DND-41 (cell line): Measurements from ENCODE around the gene DCC.

Source experiments
- ATAC-seq: fragments of 200-7000 bp; cut with Tn5 transposase; 3 replicates; pipeline ENCODE4 v1.9.1; 2021; ENCODE audit warnings: low read depth; ENCODE audit not compliant: insufficient read depth
- DNase-seq: peaks from one replicate; pipeline ENCODE4 v3.0.0-alpha.2; 2020
- H2AFZ ChIP-seq: 2 replicates; pipeline ENCODE4 v1.6.0; 2012; ENCODE audit warnings: low read depth, low read length
- H3K27ac ChIP-seq: 2 replicates; pipeline ENCODE4 v1.5.1; 2012; ENCODE audit warnings: low read length, inconsistent platforms
- H3K27me3 ChIP-seq: fragments of 200-600 bp; sonication (generic); 2 replicates; pipeline ENCODE4 v1.6.0; 2012; ENCODE audit warnings: low read length, mild to moderate bottlenecking, inconsistent platforms; ENCODE audit not compliant: insufficient read depth, poor library complexity
- H3K36me3 ChIP-seq: 2 replicates; pipeline ENCODE4 v1.5.1; 2012; ENCODE audit warnings: low read length, inconsistent platforms; ENCODE audit not compliant: insufficient read depth
- H3K4me1 ChIP-seq: 2 replicates; pipeline ENCODE4 v1.5.1; 2012; ENCODE audit warnings: mild to moderate bottlenecking, low read length; ENCODE audit not compliant: insufficient read depth
- H3K4me2 ChIP-seq: 2 replicates; pipeline ENCODE4 v1.6.0; 2012; ENCODE audit warnings: mild to moderate bottlenecking, moderate library complexity, low read length, inconsistent platforms; ENCODE audit not compliant: insufficient read depth
- H3K4me3 ChIP-seq, 2 experiments: fragments of 200-600 bp in 1 of 2; shearing (Covaris generic) in 1 of 2; 2 replicates each; pipeline ENCODE4 v1.5.1; 2012 to 2016; ENCODE audit warnings: inconsistent platforms in 2 of 2, low read length in 2 of 2, mild to moderate bottlenecking in 2 of 2, low read depth in 1 of 2, moderate library complexity in 1 of 2
- H3K79me2 ChIP-seq: 2 replicates; pipeline ENCODE4 v1.6.0; 2012; ENCODE audit warnings: low read length, inconsistent platforms; ENCODE audit not compliant: insufficient read depth
- H3K9ac ChIP-seq: 2 replicates; pipeline ENCODE4 v1.6.0; 2012; ENCODE audit warnings: low read depth, mild to moderate bottlenecking, inconsistent platforms, low read length, moderate library complexity
- H3K9me3 ChIP-seq: 2 replicates; pipeline ENCODE4 v1.5.1; 2012; ENCODE audit warnings: low read length, moderate library complexity, mild to moderate bottlenecking, inconsistent platforms; ENCODE audit not compliant: insufficient read depth, severe bottlenecking
- H4K20me1 ChIP-seq: 2 replicates; pipeline ENCODE4 v1.6.0; 2012; ENCODE audit warnings: low read length; ENCODE audit not compliant: insufficient read depth
- EZH2 ChIP-seq: IDR thresholded peaks from 3 replicates; pipeline ENCODE4 v1.6.1; 2012; ENCODE audit warnings: borderline replicate concordance, low read depth, mild to moderate bottlenecking, moderate library complexity, low read length, inconsistent platforms; ENCODE audit not compliant: severe bottlenecking
- TF ChIP-seq, protein P1 (sequence below): IDR thresholded peaks from 2 replicates; pipeline ENCODE4 v1.5.1; 2012; ENCODE audit warnings: borderline replicate concordance, low read length, moderate library complexity, mild to moderate bottlenecking; ENCODE audit not compliant: poor library complexity, severe bottlenecking; ENCODE audit errors: extremely low read depth

DCC gene

GRCh38 chr18:52401236-52401635 lies 61.2 kb downstream of the DCC start:
- TF ChIP-seq, protein P1, sequence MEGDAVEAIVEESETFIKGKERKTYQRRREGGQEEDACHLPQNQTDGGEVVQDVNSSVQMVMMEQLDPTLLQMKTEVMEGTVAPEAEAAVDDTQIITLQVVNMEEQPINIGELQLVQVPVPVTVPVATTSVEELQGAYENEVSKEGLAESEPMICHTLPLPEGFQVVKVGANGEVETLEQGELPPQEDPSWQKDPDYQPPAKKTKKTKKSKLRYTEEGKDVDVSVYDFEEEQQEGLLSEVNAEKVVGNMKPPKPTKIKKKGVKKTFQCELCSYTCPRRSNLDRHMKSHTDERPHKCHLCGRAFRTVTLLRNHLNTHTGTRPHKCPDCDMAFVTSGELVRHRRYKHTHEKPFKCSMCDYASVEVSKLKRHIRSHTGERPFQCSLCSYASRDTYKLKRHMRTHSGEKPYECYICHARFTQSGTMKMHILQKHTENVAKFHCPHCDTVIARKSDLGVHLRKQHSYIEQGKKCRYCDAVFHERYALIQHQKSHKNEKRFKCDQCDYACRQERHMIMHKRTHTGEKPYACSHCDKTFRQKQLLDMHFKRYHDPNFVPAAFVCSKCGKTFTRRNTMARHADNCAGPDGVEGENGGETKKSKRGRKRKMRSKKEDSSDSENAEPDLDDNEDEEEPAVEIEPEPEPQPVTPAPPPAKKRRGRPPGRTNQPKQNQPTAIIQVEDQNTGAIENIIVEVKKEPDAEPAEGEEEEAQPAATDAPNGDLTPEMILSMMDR: no peak
- TF ChIP-seq EZH2: no peak
- no peak overlapping the region for H3K4me2 ChIP-seq
- no peaks in the 10 kb centered on the region for H3K36me3 ChIP-seq

DNA sequence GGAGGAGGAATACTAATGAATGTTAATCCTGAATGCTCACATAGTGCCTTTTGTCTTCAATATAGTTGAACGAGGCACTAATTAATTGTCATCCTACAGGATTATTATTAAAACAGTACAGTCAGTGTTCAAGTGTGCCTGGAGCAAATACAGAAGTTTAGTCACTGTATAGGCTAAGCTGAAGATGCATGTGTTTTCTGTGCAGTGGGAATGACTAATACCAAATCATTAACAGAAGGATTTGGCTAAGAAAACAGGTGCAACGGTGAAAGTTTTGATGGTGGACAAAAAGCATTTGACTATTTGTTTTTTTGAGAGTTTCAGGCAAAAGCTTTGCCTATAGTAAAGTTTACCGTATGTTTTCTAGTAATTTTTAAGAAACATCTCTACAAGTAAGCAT lies 62.8 kb downstream of the DCC start:
- H4K20me1 ChIP-seq: no peaks in the 10 kb centered on the region
- no peak overlapping the region for H3K27ac ChIP-seq
- no peak overlapping the region for H3K4me2 ChIP-seq
- no peaks in the 10 kb centered on the region for H3K9me3 ChIP-seq
- no peaks in the 10 kb centered on the region for H3K79me2 ChIP-seq
- no peak overlapping the region for H3K4me3 ChIP-seq
- H2AFZ ChIP-seq: no peak overlapping the region
- TF ChIP-seq, protein P1: no peak
- TF ChIP-seq EZH2: no peak
- H3K36me3 ChIP-seq: no peaks in the 10 kb centered on the region
- no peak overlapping the region for H3K9ac ChIP-seq
- DNase-seq (no peak), ATAC-seq (no peak)
- H3K4me1 ChIP-seq: no peaks in the 10 kb centered on the region
- no peaks in the 10 kb centered on the region for H3K27me3 ChIP-seq

More at GRCh38 chr18:52401236-52401635, 61.2 kb downstream of the DCC start:
- Histone ChIP-seq H2AFZ (no peak overlapping the region), H3K27ac (no peak overlapping the region), H3K9me3 (no peaks in the 10 kb centered on the region), H3K4me3 (no peak overlapping the region), H4K20me1 (no peaks in the 10 kb centered on the region), H3K4me1 (no peaks in the 10 kb centered on the region), H3K79me2 (no peaks in the 10 kb centered on the region), H3K27me3 (no peaks in the 10 kb centered on the region), H3K9ac (no peak overlapping the region)
- DNase-seq (no peak), ATAC-seq (no peak)

DNA sequence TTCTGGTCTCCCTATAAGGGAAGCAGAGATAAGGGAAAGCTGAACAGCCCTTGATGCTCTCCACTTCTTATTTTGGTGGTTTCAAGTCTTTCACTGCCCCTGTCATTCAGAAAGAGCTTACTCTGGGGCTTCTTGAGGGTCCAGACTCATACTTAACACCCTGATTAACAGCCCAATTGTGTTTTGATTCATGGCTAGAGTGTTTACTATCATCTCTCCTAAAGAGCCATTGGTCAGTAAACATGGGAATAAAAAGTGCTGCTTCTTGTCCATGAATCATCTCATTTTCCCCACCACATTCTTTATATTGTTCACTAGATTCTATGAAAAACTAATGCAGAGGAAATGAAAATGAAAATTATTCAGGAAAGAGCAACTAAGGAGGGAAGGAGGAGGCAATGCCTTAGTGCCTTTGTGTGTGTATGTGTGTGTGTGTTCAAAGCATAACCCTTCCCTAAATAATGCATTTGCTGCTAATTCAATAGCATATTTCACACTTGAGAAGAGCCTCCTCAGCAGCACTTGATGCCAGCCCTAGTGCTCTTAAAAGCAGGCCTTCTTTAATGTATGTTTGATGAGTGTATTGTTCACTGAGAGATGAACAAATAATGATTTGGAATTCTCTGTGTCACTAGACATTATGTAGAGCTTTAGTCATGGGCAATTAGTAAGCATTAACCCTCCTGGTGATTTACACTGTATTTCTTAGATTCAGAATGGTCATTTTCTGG lies 63.5 kb downstream of the DCC start:
- no peak for TF ChIP-seq EZH2
- TF ChIP-seq, protein P1: no peak
- Histone ChIP-seq H3K9me3 (no peaks in the 10 kb centered on the region), H3K4me3 (no peak overlapping the region), H3K9ac (no peak overlapping the region), H3K27me3 (no peaks in the 10 kb centered on the region), H3K36me3 (no peaks in the 10 kb centered on the region), H3K27ac (no peak overlapping the region), H3K4me1 (no peaks in the 10 kb centered on the region), H4K20me1 (no peaks in the 10 kb centered on the region), H3K79me2 (no peaks in the 10 kb centered on the region), H2AFZ (no peak overlapping the region), H3K4me2 (no peak overlapping the region)
- DNase-seq: no peak
- ATAC-seq: no peak
